ENCODE measurements around the gene PEX5L.

DNA sequence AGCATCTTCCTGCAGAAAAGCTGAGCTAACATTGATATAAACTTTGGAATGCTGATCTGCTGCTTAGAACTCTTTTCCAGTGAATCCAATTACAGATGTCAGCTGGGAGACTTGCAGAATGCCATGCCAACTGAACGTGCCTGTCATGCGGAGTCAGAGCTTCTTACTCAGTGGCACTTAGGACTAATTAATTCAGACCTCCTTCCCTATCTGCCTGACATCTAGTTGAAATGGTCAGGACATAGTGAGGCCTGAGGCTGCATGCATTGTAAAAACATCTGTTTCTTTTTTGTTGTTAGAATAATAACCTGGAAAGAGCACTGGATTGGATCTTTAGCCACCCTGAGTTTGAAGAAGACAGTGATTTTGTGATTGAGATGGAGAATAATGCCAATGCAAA lies 271.3 kb downstream of the PEX5L start:
- TF ChIP-seq, protein P1, sequence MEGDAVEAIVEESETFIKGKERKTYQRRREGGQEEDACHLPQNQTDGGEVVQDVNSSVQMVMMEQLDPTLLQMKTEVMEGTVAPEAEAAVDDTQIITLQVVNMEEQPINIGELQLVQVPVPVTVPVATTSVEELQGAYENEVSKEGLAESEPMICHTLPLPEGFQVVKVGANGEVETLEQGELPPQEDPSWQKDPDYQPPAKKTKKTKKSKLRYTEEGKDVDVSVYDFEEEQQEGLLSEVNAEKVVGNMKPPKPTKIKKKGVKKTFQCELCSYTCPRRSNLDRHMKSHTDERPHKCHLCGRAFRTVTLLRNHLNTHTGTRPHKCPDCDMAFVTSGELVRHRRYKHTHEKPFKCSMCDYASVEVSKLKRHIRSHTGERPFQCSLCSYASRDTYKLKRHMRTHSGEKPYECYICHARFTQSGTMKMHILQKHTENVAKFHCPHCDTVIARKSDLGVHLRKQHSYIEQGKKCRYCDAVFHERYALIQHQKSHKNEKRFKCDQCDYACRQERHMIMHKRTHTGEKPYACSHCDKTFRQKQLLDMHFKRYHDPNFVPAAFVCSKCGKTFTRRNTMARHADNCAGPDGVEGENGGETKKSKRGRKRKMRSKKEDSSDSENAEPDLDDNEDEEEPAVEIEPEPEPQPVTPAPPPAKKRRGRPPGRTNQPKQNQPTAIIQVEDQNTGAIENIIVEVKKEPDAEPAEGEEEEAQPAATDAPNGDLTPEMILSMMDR (IDR thresholded peaks at IDR 0.05; ENCODE audit: low read length), result no peak
- no peak for TF ChIP-seq EZH2 (optimal IDR thresholded peaks at IDR 0.05; ENCODE audit: low read depth, low read length)

Data from MM.1S (cell line).